Measurements from ENCODE around the gene TENM4. TPM values are rescaled to one million over a fixed set of nuclear protein-coding genes. Genes with fewer than 3 reads are reported as not detected.

The TENM4 gene
- polyA plus RNA-seq, 1 donor from 2014 or later: 16.8 TPM

DNA sequence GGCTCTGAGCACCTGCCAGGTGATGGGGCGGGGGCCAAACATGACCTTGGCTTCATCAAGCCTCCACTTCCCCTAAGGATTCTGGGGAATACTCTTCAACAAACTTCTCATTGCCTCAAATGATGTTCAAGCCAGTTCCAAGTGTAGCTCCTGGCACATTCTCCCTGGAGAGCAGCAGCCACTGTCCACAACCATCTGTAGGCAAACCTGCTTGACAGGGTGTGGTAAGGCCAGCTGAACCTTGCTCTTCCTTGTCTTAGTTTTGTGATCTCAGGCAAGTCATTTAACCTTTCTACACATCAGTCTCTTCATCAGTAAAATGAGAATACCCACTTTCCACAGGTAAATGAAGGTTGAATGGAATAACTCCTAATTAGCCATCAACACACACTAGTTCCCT is 323.3 kb downstream of the TENM4 start:
- H2AFZ ChIP-seq (ENCODE audit: low read depth, low read length): no peak overlapping the region
- no peaks in the 10 kb centered on the region for H3F3A ChIP-seq (ENCODE audit: insufficient read depth, low read length, poor library complexity, severe bottlenecking)
- no peak overlapping the region for H3K9ac ChIP-seq (ENCODE audit: low read length)
- no peaks in the 10 kb centered on the region for H4K20me1 ChIP-seq (ENCODE audit: insufficient read depth)
- no peak overlapping the region for H3K4me2 ChIP-seq (ENCODE audit: low read length)
- H3K27ac ChIP-seq (ENCODE audit: low read length): no peak overlapping the region
- no peak overlapping the region for H3K4me3 ChIP-seq (ENCODE audit: low read length)
- H3K79me2 ChIP-seq (replicated peaks; ENCODE audit: insufficient read depth, low read length): no peaks in the 10 kb centered on the region
- TF ChIP-seq SMC3 (conservative IDR thresholded peaks at IDR 0.05; ENCODE audit: poor library complexity) (no peak), POLR2AphosphoS5 (IDR thresholded peaks at IDR 0.05) (no peak), EZH2 (IDR thresholded peaks at IDR 0.05; ENCODE audit: borderline replicate concordance, insufficient read depth, low read length, poor library complexity, severe bottlenecking) (no peak), RAD21 (conservative IDR thresholded peaks at IDR 0.05) (no peak)
- TF ChIP-seq, protein P1, sequence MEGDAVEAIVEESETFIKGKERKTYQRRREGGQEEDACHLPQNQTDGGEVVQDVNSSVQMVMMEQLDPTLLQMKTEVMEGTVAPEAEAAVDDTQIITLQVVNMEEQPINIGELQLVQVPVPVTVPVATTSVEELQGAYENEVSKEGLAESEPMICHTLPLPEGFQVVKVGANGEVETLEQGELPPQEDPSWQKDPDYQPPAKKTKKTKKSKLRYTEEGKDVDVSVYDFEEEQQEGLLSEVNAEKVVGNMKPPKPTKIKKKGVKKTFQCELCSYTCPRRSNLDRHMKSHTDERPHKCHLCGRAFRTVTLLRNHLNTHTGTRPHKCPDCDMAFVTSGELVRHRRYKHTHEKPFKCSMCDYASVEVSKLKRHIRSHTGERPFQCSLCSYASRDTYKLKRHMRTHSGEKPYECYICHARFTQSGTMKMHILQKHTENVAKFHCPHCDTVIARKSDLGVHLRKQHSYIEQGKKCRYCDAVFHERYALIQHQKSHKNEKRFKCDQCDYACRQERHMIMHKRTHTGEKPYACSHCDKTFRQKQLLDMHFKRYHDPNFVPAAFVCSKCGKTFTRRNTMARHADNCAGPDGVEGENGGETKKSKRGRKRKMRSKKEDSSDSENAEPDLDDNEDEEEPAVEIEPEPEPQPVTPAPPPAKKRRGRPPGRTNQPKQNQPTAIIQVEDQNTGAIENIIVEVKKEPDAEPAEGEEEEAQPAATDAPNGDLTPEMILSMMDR (IDR thresholded peaks at IDR 0.05; ENCODE audit: poor library complexity, severe bottlenecking): no peak
- TF ChIP-seq, protein P2, sequence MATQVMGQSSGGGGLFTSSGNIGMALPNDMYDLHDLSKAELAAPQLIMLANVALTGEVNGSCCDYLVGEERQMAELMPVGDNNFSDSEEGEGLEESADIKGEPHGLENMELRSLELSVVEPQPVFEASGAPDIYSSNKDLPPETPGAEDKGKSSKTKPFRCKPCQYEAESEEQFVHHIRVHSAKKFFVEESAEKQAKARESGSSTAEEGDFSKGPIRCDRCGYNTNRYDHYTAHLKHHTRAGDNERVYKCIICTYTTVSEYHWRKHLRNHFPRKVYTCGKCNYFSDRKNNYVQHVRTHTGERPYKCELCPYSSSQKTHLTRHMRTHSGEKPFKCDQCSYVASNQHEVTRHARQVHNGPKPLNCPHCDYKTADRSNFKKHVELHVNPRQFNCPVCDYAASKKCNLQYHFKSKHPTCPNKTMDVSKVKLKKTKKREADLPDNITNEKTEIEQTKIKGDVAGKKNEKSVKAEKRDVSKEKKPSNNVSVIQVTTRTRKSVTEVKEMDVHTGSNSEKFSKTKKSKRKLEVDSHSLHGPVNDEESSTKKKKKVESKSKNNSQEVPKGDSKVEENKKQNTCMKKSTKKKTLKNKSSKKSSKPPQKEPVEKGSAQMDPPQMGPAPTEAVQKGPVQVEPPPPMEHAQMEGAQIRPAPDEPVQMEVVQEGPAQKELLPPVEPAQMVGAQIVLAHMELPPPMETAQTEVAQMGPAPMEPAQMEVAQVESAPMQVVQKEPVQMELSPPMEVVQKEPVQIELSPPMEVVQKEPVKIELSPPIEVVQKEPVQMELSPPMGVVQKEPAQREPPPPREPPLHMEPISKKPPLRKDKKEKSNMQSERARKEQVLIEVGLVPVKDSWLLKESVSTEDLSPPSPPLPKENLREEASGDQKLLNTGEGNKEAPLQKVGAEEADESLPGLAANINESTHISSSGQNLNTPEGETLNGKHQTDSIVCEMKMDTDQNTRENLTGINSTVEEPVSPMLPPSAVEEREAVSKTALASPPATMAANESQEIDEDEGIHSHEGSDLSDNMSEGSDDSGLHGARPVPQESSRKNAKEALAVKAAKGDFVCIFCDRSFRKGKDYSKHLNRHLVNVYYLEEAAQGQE (IDR thresholded peaks at IDR 0.05; ENCODE audit: borderline replicate concordance): no peak
- no peaks in the 10 kb centered on the region for H3K9me3 ChIP-seq (ENCODE audit: low read length)
- no peaks in the 10 kb centered on the region for H3K9me2 ChIP-seq (ENCODE audit: insufficient read depth, low read length)
- no peaks in the 10 kb centered on the region for H3K27me3 ChIP-seq (ENCODE audit: insufficient read depth, low read depth, low read length)
- H3K36me3 ChIP-seq (ENCODE audit: insufficient read depth, low read length): no peaks in the 10 kb centered on the region

DNA sequence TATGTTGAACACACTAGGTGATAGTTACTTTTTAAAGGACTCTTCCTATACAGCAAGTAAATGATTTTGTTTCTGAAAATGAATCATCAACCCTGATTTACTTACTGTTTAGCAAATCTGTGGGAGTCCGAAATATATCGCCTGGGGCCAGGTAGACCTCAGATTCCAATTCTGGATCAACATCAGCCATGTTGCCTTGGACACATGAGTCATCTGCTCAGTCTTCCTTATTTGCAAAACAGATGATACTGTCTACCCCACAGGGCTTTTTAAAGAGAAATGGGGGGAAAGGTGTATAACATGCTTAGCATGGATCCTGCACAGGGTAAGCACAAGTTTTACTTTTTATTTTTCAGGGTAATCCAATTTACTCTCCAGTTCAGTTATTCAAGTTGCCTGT is 324.2 kb downstream of the TENM4 start:
- no peak overlapping the region for H3K9ac ChIP-seq (ENCODE audit: low read length)

DNA sequence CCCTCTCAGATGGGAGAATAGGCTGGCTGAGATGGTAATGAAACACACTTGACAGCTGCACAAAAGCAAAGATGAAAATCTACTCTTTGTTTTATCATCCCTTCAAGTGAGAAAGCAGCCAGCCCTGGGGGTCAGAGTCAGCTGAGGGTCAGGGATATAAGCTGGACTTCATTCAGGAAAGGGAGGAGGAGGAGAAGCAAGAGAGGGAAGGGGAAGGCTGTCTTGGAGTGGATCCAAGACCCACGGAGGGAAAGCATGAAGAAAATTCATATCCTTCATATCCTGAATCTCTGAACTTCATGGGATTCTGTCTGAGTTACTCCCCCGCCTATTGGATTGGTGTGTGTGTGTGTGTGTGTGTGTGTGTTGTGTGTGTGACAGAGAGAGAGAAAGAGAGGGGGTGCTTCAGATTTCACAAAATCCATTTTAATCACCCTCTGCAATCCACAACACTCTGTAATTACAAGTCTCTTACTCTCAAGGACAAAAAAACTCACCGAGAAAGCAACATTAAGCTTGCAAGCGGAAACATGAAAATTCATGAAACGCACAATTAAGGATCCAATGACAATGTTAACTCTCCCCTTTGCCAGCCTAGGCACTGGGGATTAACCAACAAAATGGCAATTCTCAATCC is 327.7 kb downstream of the TENM4 start:
- Histone ChIP-seq H3K79me2 (replicated peaks; ENCODE audit: insufficient read depth, low read length) (no peaks in the 10 kb centered on the region), H3K36me3 (ENCODE audit: insufficient read depth, low read length) (no peaks in the 10 kb centered on the region), H3K27ac (ENCODE audit: low read length) (no peak overlapping the region), H2AFZ (ENCODE audit: low read depth, low read length) (no peak overlapping the region), H3K9ac (ENCODE audit: low read length) (no peak overlapping the region), H3K27me3 (ENCODE audit: insufficient read depth, low read depth, low read length) (no peaks in the 10 kb centered on the region), H3K4me3 (ENCODE audit: low read length) (no peak overlapping the region), H3K9me3 (ENCODE audit: low read length) (no peaks in the 10 kb centered on the region), H3K4me2 (ENCODE audit: low read length) (no peak overlapping the region), H4K20me1 (ENCODE audit: insufficient read depth) (no peaks in the 10 kb centered on the region), H3F3A (ENCODE audit: insufficient read depth, low read length, poor library complexity, severe bottlenecking) (no peaks in the 10 kb centered on the region), H3K9me2 (ENCODE audit: insufficient read depth, low read length) (no peaks in the 10 kb centered on the region)
- no peak for TF ChIP-seq SMC3 (conservative IDR thresholded peaks at IDR 0.05; ENCODE audit: poor library complexity)
- no peak for TF ChIP-seq POLR2AphosphoS5 (IDR thresholded peaks at IDR 0.05)
- TF ChIP-seq, protein P1 (IDR thresholded peaks at IDR 0.05; ENCODE audit: poor library complexity, severe bottlenecking): no peak
- TF ChIP-seq EZH2 (IDR thresholded peaks at IDR 0.05; ENCODE audit: borderline replicate concordance, insufficient read depth, low read length, poor library complexity, severe bottlenecking): no peak

More for the DNA sequence above, 324.2 kb downstream of the TENM4 start:
- no peaks in the 10 kb centered on the region for H3K27me3 ChIP-seq (ENCODE audit: insufficient read depth, low read depth, low read length)
- no peaks in the 10 kb centered on the region for H3K9me2 ChIP-seq (ENCODE audit: insufficient read depth, low read length)
- no peaks in the 10 kb centered on the region for H4K20me1 ChIP-seq (ENCODE audit: insufficient read depth)
- H3K4me3 ChIP-seq (ENCODE audit: low read length): no peak overlapping the region
- no peak overlapping the region for H3K4me2 ChIP-seq (ENCODE audit: low read length)
- TF ChIP-seq EP300 (conservative IDR thresholded peaks at IDR 0.05; ENCODE audit: poor library complexity, severe bottlenecking): no peak
- no peak for TF ChIP-seq SMC3 (conservative IDR thresholded peaks at IDR 0.05; ENCODE audit: poor library complexity)
- TF ChIP-seq EZH2 (IDR thresholded peaks at IDR 0.05; ENCODE audit: borderline replicate concordance, insufficient read depth, low read length, poor library complexity, severe bottlenecking): no peak
- H3K9me3 ChIP-seq (ENCODE audit: low read length): no peaks in the 10 kb centered on the region
- no peaks in the 10 kb centered on the region for H3K36me3 ChIP-seq (ENCODE audit: insufficient read depth, low read length)
- no peak overlapping the region for H3K27ac ChIP-seq (ENCODE audit: low read length)
- H2AFZ ChIP-seq (ENCODE audit: low read depth, low read length): no peak overlapping the region
- no peaks in the 10 kb centered on the region for H3F3A ChIP-seq (ENCODE audit: insufficient read depth, low read length, poor library complexity, severe bottlenecking)
- H3K79me2 ChIP-seq (replicated peaks; ENCODE audit: insufficient read depth, low read length): no peaks in the 10 kb centered on the region
